Parathyroid adenoma (tissue), 2 donors: ENCODE results near the gene HDAC4.

Experiments used
- H2AFZ ChIP-seq: fragments of 300-600 bp; sonication (generic); one replicate; pipeline ENCODE4 v1.7.0; 2017; ENCODE audit warnings: antibody characterized with exemption, mild to moderate bottlenecking
- H3K27ac ChIP-seq: fragments of 300-600 bp; sonication (generic); one replicate; pipeline ENCODE4 v1.7.0; 2017
- H3K27me3 ChIP-seq: fragments of 300-600 bp; sonication (generic); one replicate; pipeline ENCODE4 v1.7.0; 2017; ENCODE audit warnings: low read length; ENCODE audit not compliant: control insufficient read depth, insufficient read depth
- H3K36me3 ChIP-seq: fragments of 300-600 bp; sonication (generic); one replicate; pipeline ENCODE4 v1.7.0; 2017; ENCODE audit warnings: low read length; ENCODE audit not compliant: control insufficient read depth, insufficient read depth
- H3K4me1 ChIP-seq: fragments of 300-600 bp; sonication (generic); one replicate; pipeline ENCODE4 v1.7.0; 2017; ENCODE audit warnings: control low read depth
- H3K4me2 ChIP-seq: fragments of 300-600 bp; sonication (generic); one replicate; pipeline ENCODE4 v1.7.0; 2017; ENCODE audit warnings: low read length
- H3K4me3 ChIP-seq: fragments of 300-600 bp; sonication (generic); one replicate; pipeline ENCODE4 v1.7.0; 2017; ENCODE audit warnings: low read depth, low read length
- H3K79me2 ChIP-seq: fragments of 300-600 bp; sonication (generic); one replicate; pipeline ENCODE4 v1.7.0; 2017; ENCODE audit warnings: control low read depth
- H3K9ac ChIP-seq: fragments of 300-600 bp; sonication (generic); one replicate; pipeline ENCODE4 v1.7.0; 2017; ENCODE audit warnings: mild to moderate bottlenecking
- H3K9me3 ChIP-seq: fragments of 300-600 bp; sonication (generic); one replicate; pipeline ENCODE4 v1.7.0; 2017; ENCODE audit warnings: low read length; ENCODE audit not compliant: control insufficient read depth
- CTCF ChIP-seq: fragments of 300-600 bp; sonication (generic); IDR thresholded peaks from one replicate; pipeline ENCODE4 v1.7.0; 2017; ENCODE audit warnings: antibody characterized with exemption, mild to moderate bottlenecking
- donor health status: primary hyperparathyroidism.

HDAC4 gene

DNA sequence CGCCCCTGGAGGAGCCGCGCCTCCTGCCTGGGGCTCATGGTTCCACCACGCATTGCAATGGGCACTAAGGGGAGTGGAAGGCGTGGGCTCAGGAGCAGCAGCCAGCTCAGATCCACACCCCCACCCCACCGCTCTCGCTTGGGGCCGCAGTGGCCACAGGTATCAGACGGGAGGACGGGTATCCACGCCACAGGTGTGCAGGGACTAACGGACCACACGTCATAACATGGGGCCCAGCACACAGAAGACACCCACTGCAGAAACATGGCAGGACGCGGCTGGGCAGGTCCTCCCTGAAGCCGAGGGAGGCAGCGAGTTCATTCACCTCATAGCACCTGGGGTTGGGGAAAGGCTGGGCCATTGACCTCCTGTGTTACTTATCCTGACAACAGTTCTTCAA, 13.0 kb downstream of the HDAC4 start:
- peaks cover 30% of the 10 kb centered on the region for H3K79me2 ChIP-seq

GRCh38 chr2:239386872-239387445, 13.9 kb downstream of the HDAC4 start:
- H3K9ac ChIP-seq: no peak overlapping the region
- TF ChIP-seq CTCF: no peak
- H3K4me1 ChIP-seq: no peaks in the 10 kb centered on the region

More for the DNA sequence above, 13.0 kb downstream of the HDAC4 start:
- no peak overlapping the region for H3K4me2 ChIP-seq
- H3K9ac ChIP-seq: no peak overlapping the region
- no peaks in the 10 kb centered on the region for H3K9me3 ChIP-seq
- H3K27me3 ChIP-seq: no peaks in the 10 kb centered on the region
- TF ChIP-seq CTCF: no peak
- H2AFZ ChIP-seq: no peak overlapping the region
- no peak overlapping the region for H3K27ac ChIP-seq
- H3K36me3 ChIP-seq: no peaks in the 10 kb centered on the region
- no peak overlapping the region for H3K4me3 ChIP-seq
- H3K4me1 ChIP-seq: no peaks in the 10 kb centered on the region

GRCh38 chr2:239386001-239386670, 14.7 kb downstream of the HDAC4 start:
- no peak overlapping the region for H3K27ac ChIP-seq
- no peak overlapping the region for H2AFZ ChIP-seq
- TF ChIP-seq CTCF: no peak
- no peaks in the 10 kb centered on the region for H3K9me3 ChIP-seq
- no peaks in the 10 kb centered on the region for H3K36me3 ChIP-seq
- H3K4me1 ChIP-seq: no peaks in the 10 kb centered on the region
- no peak overlapping the region for H3K4me3 ChIP-seq
- H3K4me2 ChIP-seq: no peak overlapping the region
- H3K79me2 ChIP-seq: peaks cover 23% of the 10 kb centered on the region
- no peaks in the 10 kb centered on the region for H3K27me3 ChIP-seq
- H3K9ac ChIP-seq: no peak overlapping the region

More at GRCh38 chr2:239386872-239387445, 13.9 kb downstream of the HDAC4 start:
- Histone ChIP-seq H2AFZ (no peak overlapping the region), H3K36me3 (no peaks in the 10 kb centered on the region), H3K79me2 (peaks cover 26% of the 10 kb centered on the region), H3K4me3 (no peak overlapping the region), H3K27me3 (no peaks in the 10 kb centered on the region), H3K9me3 (no peaks in the 10 kb centered on the region), H3K4me2 (no peak overlapping the region), H3K27ac (no peak overlapping the region)

DNA sequence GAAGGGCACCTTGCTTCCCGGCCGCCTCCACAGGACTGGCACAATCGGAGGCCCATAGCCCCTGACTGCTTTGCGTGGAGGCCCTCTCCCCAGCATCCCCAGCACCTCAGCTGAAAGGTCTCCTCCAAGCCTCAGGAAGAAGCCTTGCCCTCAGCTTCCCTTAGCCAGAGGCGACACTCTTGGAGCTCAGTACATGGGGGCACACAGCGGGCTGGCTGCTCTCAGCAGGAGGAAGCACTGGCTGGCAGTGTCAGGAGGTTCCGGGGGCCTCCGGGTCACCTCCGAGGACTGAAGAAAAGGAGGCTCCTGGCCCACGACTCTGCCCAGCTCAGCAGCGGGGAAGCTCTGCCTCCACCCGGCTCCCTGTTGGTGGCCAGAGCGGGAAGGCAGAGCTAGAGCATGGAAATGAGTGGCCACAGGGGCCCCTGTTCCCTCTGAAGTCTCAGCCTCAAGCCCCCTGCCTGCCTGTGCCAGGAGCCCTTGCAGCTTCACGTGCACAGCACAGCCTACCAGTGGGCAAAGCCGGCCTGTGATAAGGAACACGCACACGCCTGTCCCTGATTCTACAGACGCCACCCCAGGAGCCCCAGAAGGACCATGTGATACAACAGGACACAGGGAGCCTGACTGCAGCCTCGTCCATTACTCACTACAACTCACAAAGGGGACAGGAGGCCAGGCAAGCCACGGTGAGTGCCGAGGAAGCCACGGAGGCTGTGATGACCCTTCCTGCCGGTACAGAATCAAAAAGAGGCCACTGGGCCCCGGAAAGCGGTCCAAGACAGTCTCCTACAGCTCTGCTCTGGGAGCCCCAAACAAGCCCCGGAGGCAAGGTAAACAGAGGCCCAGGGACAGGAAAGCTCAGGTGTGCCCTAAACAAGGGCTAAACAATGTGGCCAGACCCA, 15.5 kb downstream of the HDAC4 start:
- no peaks in the 10 kb centered on the region for H3K27me3 ChIP-seq
- no peaks in the 10 kb centered on the region for H3K4me1 ChIP-seq
- no peak overlapping the region for H3K9ac ChIP-seq
- no peak overlapping the region for H2AFZ ChIP-seq
- H3K79me2 ChIP-seq: peaks cover 18% of the 10 kb centered on the region
- H3K4me3 ChIP-seq: no peak overlapping the region
- H3K36me3 ChIP-seq: no peaks in the 10 kb centered on the region
- no peak for TF ChIP-seq CTCF
- H3K9me3 ChIP-seq: no peaks in the 10 kb centered on the region
- no peak overlapping the region for H3K4me2 ChIP-seq
- no peak overlapping the region for H3K27ac ChIP-seq
